Sciatic nerve (tissue), 2 donors: Measurements from ENCODE around the gene CTNNA2. TPM values are rescaled to one million over a fixed set of nuclear protein-coding genes. Genes with fewer than 3 reads are reported as not detected.
"Not testable (repeated sequence)": the region's sequence is repeated elsewhere in the genome, so short reads cannot be mapped to it uniquely, and the experiment has no call there.

ENCODE experiments used
- ATAC-seq: fragments of 200-7000 bp; cut with Tn5 transposase; one replicate; pipeline ENCODE4 v1.9.1; 2020; ENCODE audit warnings: mild to moderate bottlenecking, moderate library complexity
- DNase-seq: peaks from one replicate; pipeline ENCODE4 v3.0.0-alpha.2; 2020; ENCODE audit warnings: low spot score
- intact Hi-C: fragments of 100-400 bp; cut with DNase I; formaldehyde crosslinking; loops from one replicate; pipeline ENCODE4 v1.14.2; 2022
- total RNA-seq: library from RNA; stranded (reverse); fragmentation: NEBNext Ultra II Directional; extraction: Animal tissue kit (Norgen Biotek cat#: 25700); gene quantifications from one replicate; pipeline ENCODE4 v1.2.1, GENCODE V29; 2021
- donor health status: DM: no; HTN: no; CAD: no.
- donor health status: DM: no; HTN: no; CAD: no.

Gene CTNNA2
- total RNA-seq, 1 donor from 2014 or later: 5.4 TPM

DNA sequence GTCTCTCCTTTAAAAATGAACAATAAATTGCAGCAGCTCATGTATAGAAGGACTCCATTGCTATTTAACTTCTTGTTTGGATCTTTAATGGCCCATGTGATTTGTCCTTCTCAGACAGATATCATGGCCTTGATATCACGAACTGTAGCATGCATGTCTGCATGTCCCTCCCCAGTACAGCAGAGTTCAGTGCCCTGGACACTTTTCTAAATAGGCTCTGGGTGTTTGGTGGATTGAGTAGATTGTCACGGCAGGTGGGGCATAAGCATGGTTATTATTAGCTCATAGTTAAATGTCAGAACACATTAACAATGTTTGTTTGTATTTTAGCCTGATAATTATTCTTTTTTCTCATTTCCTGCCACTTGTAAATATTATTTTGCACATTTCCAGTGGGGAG is 673.4 kb downstream of the CTNNA2 start:
- intact Hi-C loops: no loop called here
- ATAC-seq: no peak
- DNase-seq: no peak

DNA sequence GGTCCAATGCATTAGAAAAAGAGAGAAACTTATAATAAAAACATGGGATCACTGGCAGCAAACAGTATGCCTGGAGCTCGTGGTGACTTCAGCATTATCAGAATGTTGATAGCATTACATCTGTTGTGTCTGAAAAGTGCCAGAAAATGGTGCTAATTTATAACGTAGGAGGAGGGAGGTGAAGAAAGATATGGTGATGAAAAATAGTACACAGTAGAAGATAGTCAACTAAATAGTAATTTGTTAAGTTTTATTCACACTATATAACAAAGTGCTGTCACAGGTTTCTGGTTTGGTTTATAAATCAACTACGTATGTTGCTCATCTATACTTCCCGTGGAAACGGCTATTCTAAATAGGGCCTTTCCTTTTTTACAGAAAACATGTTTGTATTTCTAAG is 674.3 kb downstream of the CTNNA2 start:
- intact Hi-C loops: no loop called here
- DNase-seq: no peak
- no peak for ATAC-seq

DNA sequence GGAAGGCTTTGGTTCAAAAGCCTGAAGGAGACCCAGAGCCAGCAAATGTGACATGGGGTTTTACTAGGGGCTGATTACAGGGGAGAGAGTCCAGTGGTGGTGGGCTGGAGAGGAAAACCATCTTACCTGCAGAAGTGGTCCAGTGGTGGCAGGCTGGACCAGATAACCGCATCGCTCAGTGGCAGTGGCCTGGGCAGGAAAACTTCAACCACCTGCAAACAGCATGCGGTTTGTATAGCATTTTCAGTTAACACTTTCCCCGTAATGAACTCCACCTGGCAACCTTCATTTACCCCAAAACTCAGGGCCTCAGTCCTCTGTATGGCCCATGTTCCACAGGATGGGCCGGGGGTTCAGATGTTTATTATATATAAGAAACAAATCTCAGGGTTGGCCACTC is 677.3 kb downstream of the CTNNA2 start:
- intact Hi-C loops: no loop called here
- ATAC-seq: no peak
- no peak for DNase-seq

DNA sequence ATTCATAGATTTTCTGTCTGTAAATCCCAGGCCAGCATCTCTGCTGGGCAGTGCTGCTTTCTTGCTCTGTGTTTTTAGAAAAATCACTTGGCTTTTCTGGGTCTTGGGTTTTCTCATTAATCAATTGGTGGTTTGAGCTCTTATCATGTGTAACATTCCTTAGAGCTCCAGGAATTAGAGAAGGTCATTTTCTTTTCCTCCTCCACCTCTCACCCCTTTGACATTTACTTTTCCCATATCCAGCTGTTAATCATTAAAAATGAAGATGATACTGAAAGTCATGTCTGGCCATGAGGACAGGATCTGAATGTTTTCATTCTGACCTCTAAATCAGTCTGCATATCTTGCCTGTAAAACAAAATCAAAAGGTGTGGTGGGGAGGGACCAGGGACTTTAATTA is 680.7 kb downstream of the CTNNA2 start:
- DNase-seq (no peak), ATAC-seq (no peak)
- intact Hi-C loops: no loop called here

DNA sequence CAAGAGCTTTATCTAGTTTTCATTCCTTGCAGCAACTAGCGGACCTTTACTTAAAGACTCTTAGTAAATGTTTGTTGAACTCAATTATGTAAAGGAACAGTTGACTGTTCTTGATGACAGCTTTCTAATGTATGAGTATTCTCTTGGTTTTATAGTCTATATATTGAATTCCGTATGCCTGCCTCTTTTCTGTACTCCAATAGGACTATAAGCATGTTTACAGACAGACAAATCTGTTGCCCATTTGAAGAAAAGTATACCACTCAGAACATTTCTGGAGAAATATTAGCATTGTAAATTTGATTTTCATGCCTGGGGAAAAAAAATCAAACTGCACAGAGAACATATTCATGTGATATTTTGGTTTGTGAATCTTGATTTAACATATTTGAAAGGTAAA is 682.2 kb downstream of the CTNNA2 start:
- DNase-seq: no peak
- ATAC-seq: no peak
- intact Hi-C loops: no loop called here

DNA sequence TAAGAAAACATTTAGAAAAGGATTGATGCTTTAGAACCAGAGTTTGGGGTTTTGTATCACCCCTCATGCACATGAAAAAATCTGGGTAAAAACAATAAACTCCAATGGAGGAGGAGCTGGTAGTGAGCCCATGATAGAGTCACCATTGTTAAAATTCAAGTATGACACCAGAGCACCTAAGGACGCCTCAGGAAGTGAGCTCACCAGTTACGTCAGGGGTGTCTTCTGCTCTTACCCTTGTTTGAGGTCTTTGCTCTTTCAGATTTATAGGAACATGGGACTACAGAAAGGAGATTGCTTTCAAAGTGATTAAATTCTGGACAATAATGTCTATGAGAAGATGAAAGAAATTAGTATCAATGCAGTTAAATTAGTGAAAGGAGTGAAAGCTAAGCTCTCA is 685.2 kb downstream of the CTNNA2 start:
- ATAC-seq (no peak), DNase-seq (no peak)
- intact Hi-C loops: no loop called here

DNA sequence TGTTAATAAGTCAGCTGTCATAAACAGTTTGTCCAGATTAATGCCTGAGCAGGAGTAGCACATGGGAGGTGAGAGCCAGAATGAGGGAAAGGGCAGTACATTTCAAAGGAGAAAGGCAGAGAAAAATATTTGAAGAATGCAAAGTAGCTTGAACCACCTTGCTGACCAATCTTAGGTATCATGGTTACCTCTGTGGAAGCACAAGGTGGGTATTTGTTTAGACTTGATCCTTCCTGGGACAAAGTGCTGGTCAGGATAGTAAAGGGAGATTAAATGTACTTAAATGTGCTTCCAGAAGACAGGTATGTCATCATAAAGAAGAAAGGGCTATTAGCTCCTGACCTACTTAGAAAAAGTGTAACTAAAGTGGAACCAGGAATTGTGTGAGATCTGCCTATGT is 686.7 kb downstream of the CTNNA2 start:
- ATAC-seq: no peak
- no peak for DNase-seq

DNA sequence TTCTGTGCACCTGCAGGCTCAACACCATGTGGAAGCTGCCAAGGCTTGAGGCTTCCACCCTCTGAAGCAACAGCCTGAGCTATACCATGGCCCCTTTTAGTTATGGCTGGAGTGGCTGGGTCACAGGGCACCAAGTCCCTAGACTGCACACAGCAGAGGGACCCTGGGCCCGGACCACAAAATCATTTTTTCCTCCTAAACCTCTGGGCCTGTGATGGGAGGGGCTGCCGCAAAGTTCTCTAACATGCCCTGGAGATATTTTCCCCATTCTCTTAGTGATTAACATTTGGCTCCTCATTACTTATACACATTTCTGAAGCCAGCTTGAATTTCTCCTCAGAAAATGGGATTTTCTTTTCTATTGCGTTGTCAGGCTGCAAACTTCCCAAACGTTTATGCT is 691.1 kb downstream of the CTNNA2 start:
- intact Hi-C loops, ATAC-seq, DNase-seq: not testable (repeated sequence)

More for the DNA sequence above, 686.7 kb downstream of the CTNNA2 start:
- intact Hi-C loops: no loop called here

DNA sequence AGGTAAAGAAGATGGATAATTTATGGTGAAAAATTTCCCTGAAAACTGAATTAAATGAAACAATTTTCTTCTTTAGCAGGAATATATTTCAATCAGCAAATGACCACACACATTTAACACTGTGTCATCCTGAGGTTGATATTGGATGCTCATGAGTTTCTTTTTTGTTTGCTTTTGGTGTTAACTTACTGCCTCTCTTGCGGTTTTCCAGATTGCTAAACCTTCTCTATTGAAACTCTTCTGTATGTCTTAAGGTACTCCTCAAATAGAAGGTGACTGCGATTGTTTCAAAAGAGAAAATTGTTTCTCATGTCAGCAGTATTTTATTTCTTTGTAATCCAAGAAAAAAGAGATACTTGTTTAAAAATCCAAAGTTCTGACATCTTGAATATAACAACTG is 692.6 kb downstream of the CTNNA2 start:
- DNase-seq: no peak
- no peak for ATAC-seq
- intact Hi-C loops: no loop called here

DNA sequence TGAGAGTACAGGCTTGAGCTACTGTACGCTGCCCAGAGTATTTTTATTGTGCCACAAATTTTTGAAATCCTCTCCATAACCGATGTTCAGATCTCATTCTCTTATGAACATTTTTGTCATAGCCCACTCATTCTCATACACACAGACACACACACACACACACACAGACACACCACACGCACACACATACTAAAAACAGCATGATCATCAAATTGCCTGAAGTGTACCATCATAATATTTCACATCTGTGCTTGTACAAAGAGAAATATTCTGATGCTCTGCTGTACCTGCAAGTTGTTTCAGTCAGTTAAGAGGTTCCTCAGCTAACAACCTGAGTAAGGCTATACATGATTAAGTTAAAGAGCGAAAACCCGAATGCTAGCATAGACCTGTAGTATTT is 696.6 kb downstream of the CTNNA2 start:
- intact Hi-C loops: no loop called here
- DNase-seq: no peak

DNA sequence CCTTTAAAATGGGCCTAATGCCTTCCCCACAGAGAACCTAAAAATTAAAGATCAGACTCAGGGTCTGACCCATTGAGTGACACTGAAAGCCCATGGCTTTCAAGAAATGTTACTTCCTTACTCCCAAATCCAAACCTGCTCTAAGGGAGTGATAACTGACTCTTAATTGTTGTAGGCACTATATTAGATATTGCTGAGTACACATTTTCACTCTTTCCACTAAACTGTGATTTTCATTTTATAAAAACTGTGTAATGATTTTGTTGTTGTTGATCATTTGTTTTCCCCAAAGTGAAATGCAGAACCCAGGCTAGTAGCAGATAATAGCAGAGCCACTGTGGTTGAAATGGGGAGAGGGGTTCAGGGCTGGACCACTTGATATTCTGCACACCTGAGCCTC is 704.6 kb downstream of the CTNNA2 start:
- DNase-seq: no peak
- intact Hi-C loops: no loop called here
- no peak for ATAC-seq

More for the DNA sequence above, 696.6 kb downstream of the CTNNA2 start:
- ATAC-seq: no peak

DNA sequence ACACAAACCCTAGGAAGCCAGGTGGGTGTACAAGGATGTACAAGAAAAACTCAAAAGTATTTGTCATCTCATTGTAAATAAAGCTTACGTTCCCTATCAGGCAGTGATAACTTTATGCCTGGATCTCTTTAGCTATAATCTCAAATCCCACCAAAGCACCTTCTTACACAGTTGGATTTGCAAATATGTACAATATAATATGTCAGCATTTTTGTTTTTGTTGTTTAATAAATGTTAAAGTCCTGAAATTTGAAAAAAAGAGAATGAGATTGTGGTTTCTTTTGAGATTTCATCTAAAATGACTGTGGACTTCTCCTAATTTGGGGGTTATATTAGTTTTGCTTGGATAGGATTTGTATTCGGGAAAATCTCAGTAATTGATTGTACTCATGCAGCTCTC is 709.8 kb downstream of the CTNNA2 start:
- DNase-seq (no peak), ATAC-seq (no peak)
- intact Hi-C loops: no loop called here

DNA sequence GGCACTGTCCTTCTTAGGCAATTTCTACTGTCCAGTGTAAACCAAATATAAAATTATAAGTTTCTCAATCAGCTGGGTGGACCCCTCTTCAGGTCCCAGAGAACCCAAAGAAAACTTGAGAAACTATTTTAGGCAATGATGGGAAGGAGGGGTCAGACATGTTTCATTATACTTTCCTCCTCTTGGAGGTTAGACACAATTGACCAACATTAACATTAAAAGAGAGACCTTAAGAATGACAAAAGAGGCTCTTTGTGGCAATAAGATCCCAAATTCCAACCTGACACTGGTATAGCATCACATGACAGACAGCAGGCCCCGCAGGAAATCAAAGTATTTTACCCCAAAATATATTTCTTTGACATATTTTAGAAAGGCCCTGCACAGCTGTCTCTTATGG is 718.6 kb downstream of the CTNNA2 start:
- DNase-seq: no peak
- ATAC-seq: no peak
- intact Hi-C loops: no loop called here

DNA sequence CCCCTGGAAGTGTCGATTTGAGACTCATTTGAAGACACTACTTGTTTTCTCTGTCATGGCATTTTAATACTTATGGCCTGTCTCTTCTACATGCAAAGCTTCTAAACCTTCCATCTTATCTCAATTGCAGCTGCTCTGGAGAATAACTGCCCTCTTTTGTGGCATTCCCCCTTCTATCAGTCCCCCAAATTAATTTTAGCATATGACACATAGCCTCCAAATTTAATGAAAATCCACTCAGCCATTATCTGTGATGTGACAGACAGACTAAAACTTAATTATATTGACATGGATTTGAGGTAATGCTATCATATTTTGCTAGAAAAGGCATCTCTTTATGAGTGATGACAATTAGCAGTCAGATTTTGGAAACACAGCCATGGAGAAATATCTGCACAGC is 720.5 kb downstream of the CTNNA2 start:
- DNase-seq (no peak), ATAC-seq (no peak)
- intact Hi-C loops: no loop called here

DNA sequence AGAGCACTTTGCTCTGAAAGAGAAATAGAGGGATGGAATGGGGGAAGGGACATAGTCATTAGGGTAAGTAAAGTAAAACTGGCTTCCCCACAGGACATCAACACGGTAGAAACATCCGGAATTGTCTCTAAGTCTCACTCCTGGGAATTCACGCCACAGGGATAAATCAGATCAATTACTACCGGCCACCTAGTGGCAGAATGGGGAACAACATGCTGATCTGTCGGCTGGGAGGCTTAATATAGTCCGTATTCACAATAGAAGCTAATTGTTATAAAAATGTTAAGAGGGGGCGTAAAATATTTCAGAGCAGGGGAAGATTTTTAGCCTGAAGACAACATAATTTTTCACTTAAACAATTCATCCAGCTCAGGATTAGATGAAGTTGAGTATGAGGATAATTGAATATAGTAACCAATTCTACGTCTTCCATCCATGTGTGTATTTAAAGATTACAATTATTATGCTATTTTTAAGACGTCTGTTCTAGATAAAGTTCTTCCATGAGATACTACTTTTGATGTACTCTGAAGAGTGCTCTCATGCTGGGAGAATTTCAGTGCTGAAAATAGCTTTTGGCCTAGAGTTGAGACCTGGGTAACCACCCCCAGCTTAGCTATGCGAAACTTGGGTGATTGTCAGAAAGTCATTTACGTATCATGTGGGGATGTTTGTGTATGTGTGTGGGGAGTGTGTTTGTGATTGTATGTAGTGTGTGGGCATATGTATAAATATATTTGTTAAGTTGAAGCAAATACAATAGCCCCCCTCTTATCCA is 726.0 kb downstream of the CTNNA2 start:
- intact Hi-C loops: no loop called here
- no peak for ATAC-seq
- no peak for DNase-seq

DNA sequence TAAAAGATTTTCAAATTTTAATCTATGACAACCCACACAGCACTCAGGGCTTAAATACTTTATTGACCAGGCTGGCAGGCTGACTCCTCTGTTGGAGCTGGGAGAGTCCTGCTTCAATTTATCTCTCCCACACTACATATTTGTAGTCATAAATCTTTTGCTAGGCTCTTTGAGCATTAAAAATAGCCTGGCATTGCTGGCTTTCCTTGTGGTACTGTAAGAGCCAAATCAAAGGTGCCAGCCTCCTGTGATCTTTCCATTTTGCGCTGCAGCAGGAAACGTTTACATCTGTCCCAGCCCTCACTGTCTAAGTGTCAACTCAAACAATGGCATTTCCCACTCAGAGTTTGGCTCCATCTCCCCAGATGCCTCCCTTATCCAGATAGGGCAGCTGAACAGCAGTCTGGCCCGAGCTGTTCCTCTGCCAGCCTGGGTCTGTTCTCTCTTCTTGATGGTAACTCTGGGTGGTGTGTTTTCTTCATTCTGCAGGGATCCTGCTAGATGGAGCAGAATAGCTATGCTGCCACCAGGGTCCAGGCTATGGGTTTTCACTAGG is 729.6 kb downstream of the CTNNA2 start:
- ATAC-seq (peak; percentile 17), DNase-seq (no peak)
- intact Hi-C loops: no loop called here

DNA sequence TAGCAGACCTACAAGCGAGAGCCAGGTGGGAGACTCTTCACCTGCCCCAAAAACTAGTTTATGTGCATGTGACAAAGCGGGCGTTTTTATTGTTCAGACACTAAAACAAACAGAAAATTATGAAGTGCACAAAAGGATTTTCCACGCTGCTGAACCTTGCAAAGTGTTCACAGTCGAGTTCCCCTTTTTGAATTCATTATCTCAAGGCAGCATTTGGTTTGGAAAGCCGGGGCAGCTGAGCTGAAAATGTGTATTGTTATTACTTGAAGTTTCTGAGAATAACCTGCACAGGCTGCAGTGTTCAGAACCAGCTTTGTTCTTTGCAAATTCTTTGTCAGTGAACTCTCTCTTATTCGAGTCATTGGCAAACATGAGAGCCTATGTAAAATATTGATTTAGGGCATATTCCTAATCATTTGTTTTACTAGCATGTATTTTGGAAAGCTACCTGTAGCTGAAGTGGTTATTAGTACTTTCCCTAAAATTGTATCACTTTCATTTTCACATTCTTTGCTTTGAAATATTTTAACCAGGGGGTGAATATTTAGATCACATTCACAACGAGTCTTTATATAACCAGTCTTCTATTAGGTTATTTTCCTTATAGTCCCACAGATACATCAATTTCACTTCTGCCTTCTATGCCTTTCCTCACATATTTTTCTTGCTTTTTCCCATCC is 732.2 kb downstream of the CTNNA2 start:
- ATAC-seq: no peak
- intact Hi-C loops: no loop called here
- no peak for DNase-seq

DNA sequence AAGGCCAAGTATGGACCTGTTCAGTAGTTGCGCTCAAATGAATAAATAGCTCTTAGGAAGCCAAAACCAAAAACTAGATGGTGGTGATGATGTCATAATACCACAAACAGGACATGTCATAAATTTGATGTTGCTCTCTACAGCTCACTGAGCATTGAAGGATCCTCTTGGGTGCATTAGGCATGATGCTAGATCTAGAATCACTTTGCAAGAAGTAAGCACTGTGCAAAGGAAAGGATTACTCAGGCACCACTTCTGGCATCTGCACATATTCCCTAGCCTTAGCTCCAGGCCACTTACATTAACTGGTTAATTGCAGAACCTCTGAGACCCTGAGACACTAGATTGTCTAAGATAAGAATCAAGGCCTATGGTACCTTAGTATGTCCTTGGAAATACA is 733.7 kb downstream of the CTNNA2 start:
- intact Hi-C loops: no loop called here
- no peak for ATAC-seq

DNA sequence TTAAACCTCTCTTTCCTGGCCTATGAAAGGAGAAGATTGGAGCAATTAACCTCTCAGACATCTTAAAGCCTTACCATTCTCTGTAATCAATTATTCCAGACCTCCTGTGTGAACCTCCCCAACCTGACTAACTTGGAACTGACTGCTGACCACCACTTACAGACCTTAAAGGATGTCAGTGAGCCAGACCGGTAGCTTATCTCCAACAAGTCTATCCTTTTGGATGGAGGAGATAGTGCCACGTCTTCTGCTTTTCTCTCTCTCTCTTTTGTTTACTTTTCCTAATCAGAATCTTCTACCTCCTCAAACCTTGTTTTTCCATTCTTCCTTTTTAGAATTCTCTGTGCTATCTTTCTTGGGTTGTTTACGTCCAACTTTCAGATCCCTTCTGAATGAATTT is 734.5 kb downstream of the CTNNA2 start:
- ATAC-seq: no peak
- intact Hi-C loops: no loop called here

More for the DNA sequence above, 733.7 kb downstream of the CTNNA2 start:
- DNase-seq: no peak

DNA sequence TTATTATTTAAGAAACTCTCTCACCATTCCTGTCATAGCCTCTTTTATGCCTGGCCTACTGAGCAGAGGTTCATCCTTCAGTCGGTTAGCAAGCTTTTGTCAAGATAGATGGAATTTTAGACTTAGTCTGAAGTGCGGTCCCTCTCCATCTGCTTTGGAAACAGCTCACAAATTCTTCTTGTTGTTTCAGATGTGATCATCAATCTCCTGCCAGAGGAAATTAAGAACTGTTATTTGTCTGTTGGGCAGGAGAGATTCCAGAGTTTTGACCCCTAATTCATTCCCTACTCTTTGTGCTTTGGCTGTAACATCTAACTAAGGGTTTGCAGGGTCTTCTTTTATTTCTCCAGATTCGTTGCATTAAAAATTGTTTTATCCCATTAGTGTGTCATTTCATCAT is 735.3 kb downstream of the CTNNA2 start:
- intact Hi-C loops: no loop called here
- DNase-seq (no peak), ATAC-seq (no peak)

More for the DNA sequence above, 734.5 kb downstream of the CTNNA2 start:
- no peak for DNase-seq
